ENCODE results near the gene NT5C2.

The NT5C2 gene

GRCh38 chr10:103096130-103096529, 96.9 kb downstream of the NT5C2 start:
- DNase-seq (ENCODE audit: low read depth in 2 of 2): no peak
- no peak for TF ChIP-seq CTCF (IDR thresholded peaks at IDR 0.05; ENCODE audit: low read depth, low read length)
- no peak overlapping the region for H3K4me3 ChIP-seq (replicated peaks in 1 of 2; ENCODE audit: low read depth in 2 of 2, low read length in 2 of 2)

- DNase-seq (ENCODE audit: low read depth in 2 of 2): no peak
- H3K4me3 ChIP-seq (replicated peaks in 1 of 2; ENCODE audit: low read depth in 2 of 2, low read length in 2 of 2): no peak overlapping the region
- TF ChIP-seq CTCF (IDR thresholded peaks at IDR 0.05; ENCODE audit: low read depth, low read length): no peak
These were observed 98.1 kb downstream of the NT5C2 start for GRCh38 chr10:103095005-103095404.

GRCh38 chr10:103090911-103091310, 102.2 kb downstream of the NT5C2 start:
- H3K4me3 ChIP-seq (replicated peaks in 1 of 2; ENCODE audit: low read depth in 2 of 2, low read length in 2 of 2): no peak overlapping the region
- no peak for DNase-seq (ENCODE audit: low read depth in 2 of 2)
- TF ChIP-seq CTCF (IDR thresholded peaks at IDR 0.05; ENCODE audit: low read depth, low read length): no peak

- no peak for TF ChIP-seq CTCF (IDR thresholded peaks at IDR 0.05; ENCODE audit: low read depth, low read length)
- H3K4me3 ChIP-seq (replicated peaks in 1 of 2; ENCODE audit: low read depth in 2 of 2, low read length in 2 of 2): no peak overlapping the region
- no peak for DNase-seq (ENCODE audit: low read depth in 2 of 2)
These were observed 103.6 kb downstream of the NT5C2 start for GRCh38 chr10:103089493-103089892.

GRCh38 chr10:103086799-103087198, 106.3 kb downstream of the NT5C2 start:
- no peak for TF ChIP-seq CTCF (IDR thresholded peaks at IDR 0.05; ENCODE audit: low read depth, low read length)
- no peak for DNase-seq (ENCODE audit: low read depth in 2 of 2)
- H3K4me3 ChIP-seq (replicated peaks in 1 of 2; ENCODE audit: low read depth in 2 of 2, low read length in 2 of 2): no peak overlapping the region

- no peak for DNase-seq (ENCODE audit: low read depth in 2 of 2)
- no peak overlapping the region for H3K4me3 ChIP-seq (replicated peaks in 1 of 2; ENCODE audit: low read depth in 2 of 2, low read length in 2 of 2)
- TF ChIP-seq CTCF (IDR thresholded peaks at IDR 0.05; ENCODE audit: low read depth, low read length): no peak
These were observed 106.8 kb downstream of the NT5C2 start for GRCh38 chr10:103086261-103086660.

GRCh38 chr10:103083977-103084320, 109.1 kb downstream of the NT5C2 start:
- no peak for TF ChIP-seq CTCF (IDR thresholded peaks at IDR 0.05; ENCODE audit: low read depth, low read length)
- DNase-seq (ENCODE audit: low read depth in 2 of 2): no peak
- H3K4me3 ChIP-seq (replicated peaks in 1 of 2; ENCODE audit: low read depth in 2 of 2, low read length in 2 of 2): no peak overlapping the region
